ENCODE measurements around the gene CHTF18. TPM values are rescaled to one million over a fixed set of nuclear protein-coding genes. Genes with fewer than 3 reads are reported as not detected.

The CHTF18 gene
- total RNA-seq, 1 donor from 2014 or later: 42.4 TPM

DNA sequence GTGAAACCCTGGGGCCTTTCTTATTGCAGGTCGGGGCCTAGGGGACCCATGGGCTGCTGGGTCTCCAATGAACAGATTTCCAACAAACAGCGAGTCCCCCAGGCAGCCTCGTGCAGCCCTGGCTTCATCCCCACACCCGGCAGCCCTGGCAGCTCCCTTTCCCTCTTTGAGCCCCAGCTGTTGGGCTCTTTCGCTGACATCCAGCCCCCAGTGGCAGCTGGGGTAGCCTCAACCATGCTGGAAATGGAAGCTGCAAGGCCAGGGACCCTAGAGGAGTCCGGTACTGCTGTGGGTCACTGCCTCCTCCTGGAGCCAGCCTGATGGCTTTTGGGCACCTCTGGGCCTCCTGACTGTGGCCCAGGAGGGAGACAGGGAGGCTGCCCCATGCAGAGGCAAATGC lies 6.2 kb upstream of the CHTF18 start:
- H3K4me1 Mint-ChIP-seq: peaks cover 2% of the 10 kb centered on the region
- no peak overlapping the region for H3K27ac Mint-ChIP-seq
- POLR2A ChIA-PET: interaction anchor here (1.0 kb wide), 1 partner anchor 54 kb away, joined by 3 read pairs; no protein-coding TSS in a partner anchor
- no peaks in the 10 kb centered on the region for H3K9me3 Mint-ChIP-seq
- ATAC-seq (ENCODE audit: low read depth) (no peak), DNase-seq (no peak)
- CTCF ChIA-PET: interaction anchor here (1.5 kb wide), 1 partner anchor 70 kb away, joined by 4 read pairs; no protein-coding TSS in a partner anchor
- TF ChIP-seq, protein P1, sequence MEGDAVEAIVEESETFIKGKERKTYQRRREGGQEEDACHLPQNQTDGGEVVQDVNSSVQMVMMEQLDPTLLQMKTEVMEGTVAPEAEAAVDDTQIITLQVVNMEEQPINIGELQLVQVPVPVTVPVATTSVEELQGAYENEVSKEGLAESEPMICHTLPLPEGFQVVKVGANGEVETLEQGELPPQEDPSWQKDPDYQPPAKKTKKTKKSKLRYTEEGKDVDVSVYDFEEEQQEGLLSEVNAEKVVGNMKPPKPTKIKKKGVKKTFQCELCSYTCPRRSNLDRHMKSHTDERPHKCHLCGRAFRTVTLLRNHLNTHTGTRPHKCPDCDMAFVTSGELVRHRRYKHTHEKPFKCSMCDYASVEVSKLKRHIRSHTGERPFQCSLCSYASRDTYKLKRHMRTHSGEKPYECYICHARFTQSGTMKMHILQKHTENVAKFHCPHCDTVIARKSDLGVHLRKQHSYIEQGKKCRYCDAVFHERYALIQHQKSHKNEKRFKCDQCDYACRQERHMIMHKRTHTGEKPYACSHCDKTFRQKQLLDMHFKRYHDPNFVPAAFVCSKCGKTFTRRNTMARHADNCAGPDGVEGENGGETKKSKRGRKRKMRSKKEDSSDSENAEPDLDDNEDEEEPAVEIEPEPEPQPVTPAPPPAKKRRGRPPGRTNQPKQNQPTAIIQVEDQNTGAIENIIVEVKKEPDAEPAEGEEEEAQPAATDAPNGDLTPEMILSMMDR (IDR thresholded peaks at IDR 0.05): no peak
- no peak overlapping the region for H3K4me3 Mint-ChIP-seq
- peaks cover 8% of the 10 kb centered on the region for H3K36me3 Mint-ChIP-seq (ENCODE audit: low read depth)
- H3K27me3 Mint-ChIP-seq: peaks cover 8% of the 10 kb centered on the region
- intact Hi-C loops (cut with micrococcal nuclease): loop anchor here (10.0 kb wide), 1 partner anchor 387 kb away; the partner anchor contains the start of gene NME4

DNA sequence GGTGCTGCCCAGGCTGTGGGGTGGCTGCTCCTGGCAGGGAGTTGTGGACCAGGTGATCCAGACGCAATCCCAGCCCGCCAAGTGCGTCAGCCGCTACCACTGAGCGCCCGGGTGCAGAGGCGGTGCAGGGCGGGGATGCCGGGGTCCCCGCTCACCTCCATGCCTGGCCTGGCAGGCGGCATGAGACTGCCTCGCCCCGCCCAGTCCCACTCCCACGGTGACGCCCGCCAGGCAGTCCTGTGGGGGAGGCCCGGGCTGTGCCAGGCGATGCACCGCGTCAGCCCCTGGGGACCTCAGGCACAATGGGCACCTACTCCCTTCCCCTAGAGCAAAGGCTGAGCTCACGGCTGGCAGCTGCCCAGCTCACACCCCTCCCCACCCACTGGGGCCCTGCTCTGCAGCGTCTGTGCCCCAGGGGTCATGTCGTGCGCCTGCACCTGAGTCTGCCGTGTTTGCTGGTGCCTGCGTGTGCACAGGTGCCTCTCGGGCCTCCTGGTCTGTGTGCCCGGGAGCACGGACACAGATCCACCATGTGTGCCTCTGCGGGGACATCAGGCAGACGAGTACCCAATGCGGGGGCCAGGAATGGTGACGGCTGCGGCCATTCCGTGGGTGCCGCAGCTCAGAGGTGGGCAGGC lies 5.5 kb upstream of the CHTF18 start:
- no peaks in the 10 kb centered on the region for H3K9me3 Mint-ChIP-seq
- no peak overlapping the region for H3K27ac Mint-ChIP-seq
- ATAC-seq (ENCODE audit: low read depth) (peak; percentile 14), DNase-seq (no peak)
- H3K36me3 Mint-ChIP-seq (ENCODE audit: low read depth): peaks cover 8% of the 10 kb centered on the region
- ChIA-PET POLR2A (interaction anchor here (1.0 kb wide), 1 partner anchor 55 kb away, joined by 3 read pairs; no protein-coding TSS in a partner anchor), CTCF (interaction anchor here (1.5 kb wide), 1 partner anchor 71 kb away, joined by 4 read pairs; no protein-coding TSS in a partner anchor)
- intact Hi-C loops (cut with micrococcal nuclease): loop anchor here (10.0 kb wide), 1 partner anchor 388 kb away; the partner anchor contains the start of gene NME4
- no peak overlapping the region for H3K4me3 Mint-ChIP-seq
- peaks cover 7% of the 10 kb centered on the region for H3K4me1 Mint-ChIP-seq
- peaks cover 4% of the 10 kb centered on the region for H3K27me3 Mint-ChIP-seq
- TF ChIP-seq, protein P1 (IDR thresholded peaks at IDR 0.05): no peak

DNA sequence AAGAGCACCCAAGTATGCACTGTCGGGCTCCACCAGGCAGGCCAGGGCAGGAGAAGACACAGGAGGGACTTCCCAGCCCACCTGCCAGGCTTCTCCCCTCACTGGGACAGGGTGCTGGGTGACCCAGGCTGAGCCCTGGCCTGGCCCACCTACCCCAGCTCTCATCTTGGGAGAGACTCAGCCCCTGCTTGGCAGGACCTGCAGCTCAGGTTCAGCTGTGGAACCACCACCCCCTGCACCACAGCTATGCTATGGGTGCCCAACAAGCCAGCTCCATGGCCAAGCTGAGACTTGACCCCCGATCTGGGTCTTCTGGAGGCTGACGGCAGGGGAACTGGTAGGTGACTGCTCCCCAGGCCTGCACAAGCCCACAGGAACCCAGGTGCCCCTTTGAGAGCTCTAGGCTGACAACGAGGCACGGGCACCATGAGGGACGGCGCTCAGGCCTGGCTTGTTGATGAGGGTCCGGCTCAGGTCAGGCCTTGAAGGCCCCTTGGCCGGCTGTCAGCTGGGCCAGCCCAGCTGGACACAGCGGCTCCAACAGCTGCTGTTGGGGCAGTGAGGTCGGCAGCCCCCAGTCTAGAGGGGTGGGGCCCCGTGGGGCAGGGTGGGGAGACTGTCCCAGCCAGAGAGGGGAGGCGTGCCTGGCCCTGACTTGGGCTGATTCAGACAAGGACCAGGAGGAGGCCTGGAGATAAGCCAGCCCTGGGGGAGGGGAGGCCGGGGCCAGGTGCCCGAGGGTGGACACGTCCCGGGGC lies 4.8 kb upstream of the CHTF18 start:
- TF ChIP-seq, protein P1 (IDR thresholded peaks at IDR 0.05): no peak
- ATAC-seq (ENCODE audit: low read depth): no peak
- H3K36me3 Mint-ChIP-seq (ENCODE audit: low read depth): peaks cover 8% of the 10 kb centered on the region
- H3K27me3 Mint-ChIP-seq: peaks cover under 1% of the 10 kb centered on the region
- ChIA-PET CTCF (interaction anchor here (1.5 to 2.0 kb wide), 2 partner anchors 71 kb away, joined by 4 to 22 read pairs; no protein-coding TSS in a partner anchor), POLR2A (interaction anchor here (1.0 kb wide), 1 partner anchor 56 kb away, joined by 3 read pairs; no protein-coding TSS in a partner anchor)
- DNase-seq: no peak
- no peak overlapping the region for H3K27ac Mint-ChIP-seq
- no peaks in the 10 kb centered on the region for H3K9me3 Mint-ChIP-seq
- no peak overlapping the region for H3K4me3 Mint-ChIP-seq
- H3K4me1 Mint-ChIP-seq: peaks cover 7% of the 10 kb centered on the region
- intact Hi-C loops (cut with micrococcal nuclease): loop anchor here (10.0 kb wide), 1 partner anchor 389 kb away; the partner anchor contains the start of gene NME4

DNA sequence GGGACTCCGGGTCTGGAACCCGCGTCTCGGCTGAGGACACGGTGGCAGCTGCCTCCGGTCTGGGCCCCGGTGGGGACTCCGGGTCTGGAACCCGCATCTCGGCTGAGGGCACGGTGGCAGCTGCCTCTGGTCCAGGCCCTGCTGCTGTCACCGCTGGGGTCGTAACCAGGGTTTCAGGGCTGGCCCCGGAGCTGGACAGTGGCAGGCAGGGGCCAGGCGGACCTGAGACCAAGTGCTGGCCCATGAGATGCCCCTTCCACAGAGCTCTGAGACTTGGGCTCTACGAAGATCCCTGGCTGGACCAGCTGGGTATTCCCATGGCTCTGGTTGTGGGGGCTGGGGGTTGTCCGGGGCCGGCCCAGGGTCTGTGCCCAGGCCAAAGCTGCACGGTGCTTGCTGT lies 4.0 kb upstream of the CHTF18 start:
- ChIA-PET CTCF (interaction anchor here (1.3 to 2.0 kb wide), 5 partner anchors 43 to 74 kb away, joined by 5 to 22 read pairs (median 6); partner anchors contain the start of genes CIAO3 and METRN), POLR2A (interaction anchor here (0.8 to 1.0 kb wide), 2 partner anchors 23 to 63 kb away, joined by 3 read pairs; no protein-coding TSS in a partner anchor)
- DNase-seq (no peak), ATAC-seq (ENCODE audit: low read depth) (no peak)
- TF ChIP-seq, protein P1 (IDR thresholded peaks at IDR 0.05): no peak
- intact Hi-C loops (cut with micrococcal nuclease): loop anchor here (10.0 kb wide), 1 partner anchor 390 kb away; the partner anchor contains the start of gene NME4
- Mint-ChIP-seq H3K27ac (no peak overlapping the region), H3K27me3 (no peaks in the 10 kb centered on the region), H3K9me3 (no peaks in the 10 kb centered on the region), H3K36me3 (ENCODE audit: low read depth) (peaks cover 8% of the 10 kb centered on the region), H3K4me3 (no peak overlapping the region), H3K4me1 (peaks cover 7% of the 10 kb centered on the region)

Measured in activated B cell treated with CpG ODN at 0.5 μM for 24 hours (primary cell).